ENCODE results near the gene S100A1. TPM values are rescaled to one million over a fixed set of nuclear protein-coding genes. Genes with fewer than 3 reads are reported as not detected.

The S100A1 gene
- total RNA-seq, 2 experiments from 2014 or later = not detected

- Mint-ChIP-seq H3K36me3 (ENCODE audit: low read depth) (no peaks in the 10 kb centered on the region), H3K27me3 (ENCODE audit: low read depth) (peaks cover 10% of the 10 kb centered on the region), H3K4me1 (ENCODE audit: low read depth) (peaks cover 8% of the 10 kb centered on the region), H3K4me3 (no peak overlapping the region), H3K27ac (no peak overlapping the region), H3K9me3 (no peaks in the 10 kb centered on the region)
- CTCF ChIA-PET = interaction anchor here (0.7 to 1.2 kb wide), 4 partner anchors 11 to 115 kb away, joined by 3 read pairs; no protein-coding TSS in a partner anchor
- intact Hi-C loops (cut with micrococcal nuclease) = no loop called here
- no peak for DNase-seq
Observed at GRCh38 chr1:153626477-153626903, 1.7 kb upstream of the S100A1 start.

DNA sequence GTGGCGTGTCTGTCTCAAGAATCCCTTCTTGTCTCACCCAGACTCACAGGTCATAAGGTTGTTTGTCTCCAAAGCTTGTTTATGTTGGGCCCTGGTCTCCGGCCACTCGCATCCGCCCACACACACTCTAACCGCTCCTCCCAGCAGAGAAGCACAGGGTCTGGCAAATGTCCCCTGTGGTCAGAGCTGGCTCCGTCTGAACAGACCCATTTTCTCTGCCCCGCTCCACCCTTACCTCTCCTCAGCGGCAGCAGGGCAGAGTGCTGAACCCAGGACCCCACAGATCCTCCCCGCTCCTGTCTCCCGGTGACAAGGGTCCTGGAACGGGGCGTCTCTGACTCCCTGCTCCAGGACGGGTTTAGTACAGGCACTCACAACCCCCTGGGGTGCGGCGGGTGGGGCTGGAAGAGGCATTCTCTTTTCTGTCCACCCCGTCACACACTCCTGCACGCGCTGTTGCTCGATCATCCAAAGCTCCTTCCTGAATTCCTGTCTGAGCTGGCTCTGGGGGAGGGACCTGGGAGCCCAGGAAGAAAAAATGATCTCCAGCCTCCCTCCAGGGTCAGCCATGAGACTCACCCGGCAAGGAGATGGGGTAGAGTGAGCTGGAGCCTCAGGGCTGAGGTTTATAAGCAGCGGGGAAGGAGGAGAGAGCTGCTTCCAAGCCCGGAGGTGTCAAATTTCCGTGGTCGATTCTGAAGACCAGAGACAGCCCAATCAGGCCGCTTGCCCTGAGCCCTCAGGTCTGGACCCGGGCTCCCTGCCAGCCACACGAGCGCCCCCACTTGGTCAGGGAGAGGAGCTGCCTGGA lies 1.1 kb upstream of the S100A1 start, which contains the start of gene S100A13:
Gene S100A13, minus strand, starts transcription at position 602 of the 811 bp plus-strand sequence. CDS start 1,033 bp downstream, outside the sequence.
- Mint-ChIP-seq H3K4me1 (ENCODE audit: low read depth) (peaks cover 13% of the 10 kb centered on the region), H3K36me3 (ENCODE audit: low read depth) (no peaks in the 10 kb centered on the region), H3K9me3 (no peaks in the 10 kb centered on the region), H3K27me3 (ENCODE audit: low read depth) (peaks cover 10% of the 10 kb centered on the region), H3K27ac (no peak within 1 kb of the TSS), H3K4me3 (no peak within 1 kb of the TSS)
- CTCF ChIA-PET = interaction anchor here (0.7 to 2.4 kb wide), 6 partner anchors 11 to 116 kb away, joined by 3 to 6 read pairs (median 3); no protein-coding TSS in a partner anchor
- DNase-seq = peak; percentile 32
- intact Hi-C loops (cut with micrococcal nuclease) = no loop called here

DNA sequence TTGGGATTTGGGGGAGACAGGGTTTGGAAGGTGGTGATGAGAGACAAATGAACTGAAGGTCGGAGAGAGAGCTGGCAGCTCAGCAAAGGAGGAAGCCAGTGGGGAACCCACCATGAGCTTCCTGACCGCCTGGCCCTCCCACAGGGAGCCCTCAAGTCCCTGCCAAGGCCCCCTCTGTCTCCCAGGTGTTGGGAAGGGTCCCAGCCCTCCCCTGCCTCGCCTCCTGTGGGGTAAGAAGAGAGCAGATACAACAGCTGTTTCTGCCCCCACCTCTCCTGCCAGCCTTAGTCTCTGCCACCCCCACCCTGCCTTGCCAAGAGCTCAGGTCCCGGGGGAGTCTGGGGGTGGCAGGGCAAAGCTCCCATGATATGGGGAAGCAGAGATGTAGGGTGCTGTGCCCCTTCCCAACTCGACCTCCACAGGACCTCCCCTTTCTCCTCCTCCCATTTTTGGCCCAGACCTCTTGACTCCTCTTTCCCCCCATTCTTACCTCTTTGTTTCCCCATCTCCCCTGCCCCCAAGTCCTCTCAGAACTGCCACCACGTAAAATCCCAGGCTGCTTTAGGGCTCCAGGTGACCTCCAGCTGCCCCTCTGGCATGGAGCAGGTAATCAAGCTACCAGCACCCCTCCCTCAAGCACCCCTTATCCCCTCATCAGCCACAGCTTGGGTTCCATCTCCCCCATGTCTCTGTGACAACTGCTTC lies 556 bp downstream of the S100A1 start:
- H3K27me3 Mint-ChIP-seq (ENCODE audit: low read depth) = peaks cover 10% of the 10 kb centered on the region
- no peak overlapping the region for H3K4me3 Mint-ChIP-seq
- H3K27ac Mint-ChIP-seq = no peak overlapping the region
- H3K4me1 Mint-ChIP-seq (ENCODE audit: low read depth) = peaks cover 24% of the 10 kb centered on the region
- DNase-seq = no peak
- intact Hi-C loops (cut with micrococcal nuclease) = no loop called here
- CTCF ChIA-PET = interaction anchor here (2.4 kb wide), 1 partner anchor 118 kb away, joined by 6 read pairs; no protein-coding TSS in a partner anchor
- H3K36me3 Mint-ChIP-seq (ENCODE audit: low read depth) = no peaks in the 10 kb centered on the region
- H3K9me3 Mint-ChIP-seq = no peaks in the 10 kb centered on the region

DNA sequence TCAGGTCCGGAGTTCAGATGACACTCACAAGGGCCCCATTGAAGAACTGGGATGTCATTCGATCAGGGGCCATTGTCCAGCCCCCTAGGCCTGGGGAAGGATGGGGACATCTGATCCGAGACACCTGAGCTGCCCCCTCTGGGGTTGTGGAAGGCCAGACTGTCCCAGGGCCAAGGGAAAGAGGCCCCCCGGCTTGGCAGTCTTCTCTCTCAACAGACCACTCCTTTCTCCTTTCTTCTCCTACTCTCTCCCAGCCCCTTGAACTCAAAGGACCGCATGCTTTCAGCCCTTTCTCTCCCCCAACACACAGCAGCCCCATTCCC lies 1.1 kb downstream of the S100A1 start:
- Mint-ChIP-seq H3K36me3 (ENCODE audit: low read depth) (peaks cover 4% of the 10 kb centered on the region), H3K4me3 (no peak overlapping the region), H3K27me3 (ENCODE audit: low read depth) (peaks cover 10% of the 10 kb centered on the region), H3K27ac (no peak overlapping the region), H3K9me3 (no peaks in the 10 kb centered on the region), H3K4me1 (ENCODE audit: low read depth) (peaks cover 25% of the 10 kb centered on the region)
- no peak for DNase-seq
- intact Hi-C loops (cut with micrococcal nuclease) = no loop called here
- CTCF ChIA-PET = interaction anchor here (2.4 kb wide), 1 partner anchor 118 kb away, joined by 6 read pairs; no protein-coding TSS in a partner anchor

DNA sequence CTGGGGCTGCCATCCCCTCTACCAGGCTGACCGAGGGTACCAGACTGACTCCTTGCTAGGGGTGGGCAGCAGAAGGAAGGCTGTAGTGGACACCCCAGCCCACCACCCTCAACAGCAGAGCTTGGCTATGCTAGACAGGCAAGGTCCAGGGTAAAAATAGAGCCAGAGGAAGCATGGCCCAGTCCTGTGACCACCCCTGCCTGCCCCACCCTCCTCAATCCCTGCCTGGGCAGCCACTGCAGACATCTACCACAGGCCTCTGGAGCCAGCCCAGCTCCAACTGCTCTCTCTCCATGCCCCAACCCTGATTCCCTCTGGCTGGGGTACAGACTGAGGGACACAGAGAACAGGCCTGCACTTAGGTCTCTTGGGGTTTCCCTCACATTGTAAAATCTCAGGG lies 1.7 kb downstream of the S100A1 start:
- no peak for DNase-seq
- Mint-ChIP-seq H3K9me3 (no peaks in the 10 kb centered on the region), H3K4me1 (ENCODE audit: low read depth) (peaks cover 27% of the 10 kb centered on the region), H3K27me3 (ENCODE audit: low read depth) (peaks cover 10% of the 10 kb centered on the region), H3K36me3 (ENCODE audit: low read depth) (peaks cover 9% of the 10 kb centered on the region), H3K27ac (no peak overlapping the region), H3K4me3 (no peak overlapping the region)
- intact Hi-C loops (cut with micrococcal nuclease) = no loop called here
- CTCF ChIA-PET = interaction anchor here (0.9 kb wide), 1 partner anchor 97 kb away, joined by 3 read pairs; no protein-coding TSS in a partner anchor

DNA sequence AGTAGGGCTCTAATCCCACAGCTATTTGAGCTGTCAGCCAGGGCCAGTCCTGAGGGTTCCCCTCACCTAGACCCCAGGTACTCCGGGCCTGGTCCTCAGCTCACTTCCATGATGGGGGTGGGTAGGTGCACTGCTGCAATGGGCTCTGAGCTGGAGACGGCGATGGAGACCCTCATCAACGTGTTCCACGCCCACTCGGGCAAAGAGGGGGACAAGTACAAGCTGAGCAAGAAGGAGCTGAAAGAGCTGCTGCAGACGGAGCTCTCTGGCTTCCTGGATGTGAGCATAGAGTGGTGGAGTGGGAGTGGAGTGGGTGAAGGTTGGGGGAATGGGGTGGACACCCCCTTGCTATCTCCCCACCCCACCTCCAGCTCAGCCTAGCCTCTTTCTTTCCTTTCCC lies 2.1 kb downstream of the S100A1 start:
- CTCF ChIA-PET = interaction anchor here (0.9 kb wide), 1 partner anchor 97 kb away, joined by 3 read pairs; no protein-coding TSS in a partner anchor
- H3K27ac Mint-ChIP-seq = no peak overlapping the region

DNA sequence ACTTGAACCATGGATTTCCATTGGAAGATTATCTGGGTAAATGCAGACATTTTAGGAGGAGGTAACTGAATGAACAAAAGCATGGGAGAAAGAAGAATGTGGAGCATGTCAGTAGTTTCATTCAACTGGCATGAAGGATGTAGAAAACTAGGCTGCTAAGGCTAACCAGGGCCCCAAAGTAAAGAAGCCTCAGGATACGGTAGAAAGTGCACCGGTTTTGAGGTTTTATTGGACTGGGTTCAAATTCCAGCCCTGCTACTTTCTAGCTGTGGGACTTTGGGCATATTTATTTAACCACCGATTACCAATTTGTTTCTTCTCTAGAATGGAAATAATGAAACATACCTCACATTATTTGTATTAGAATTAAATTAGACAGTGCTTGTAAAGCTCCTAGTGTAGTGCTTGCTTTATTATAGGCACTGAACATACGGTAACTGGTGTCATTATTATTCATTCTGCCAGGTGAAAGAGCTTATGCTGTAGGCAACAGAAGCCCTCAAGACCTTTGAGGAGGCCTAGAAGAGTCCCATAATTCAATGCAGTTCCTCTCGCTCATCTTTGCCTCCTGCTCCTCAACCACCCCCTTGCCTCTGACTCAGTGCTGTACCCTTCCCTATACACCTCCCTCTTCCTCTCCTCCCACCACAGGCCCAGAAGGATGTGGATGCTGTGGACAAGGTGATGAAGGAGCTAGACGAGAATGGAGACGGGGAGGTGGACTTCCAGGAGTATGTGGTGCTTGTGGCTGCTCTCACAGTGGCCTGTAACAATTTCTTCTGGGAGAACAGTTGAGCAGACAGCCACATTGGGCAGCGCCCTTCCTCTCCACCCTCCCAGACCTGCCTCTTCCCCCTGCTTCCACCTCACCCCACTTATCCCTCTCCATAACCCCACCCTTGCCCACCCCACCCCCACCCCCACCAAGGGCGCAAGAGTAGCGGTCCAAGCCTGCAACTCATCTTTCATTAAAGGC lies 3.1 kb downstream of the S100A1 start:
- DNase-seq = no peak
- CTCF ChIA-PET = interaction anchor here (0.5 to 1.5 kb wide), 3 partner anchors 14 to 1704 kb away, joined by 3 read pairs; no protein-coding TSS in a partner anchor
- intact Hi-C loops (cut with micrococcal nuclease) = no loop called here
- peaks cover 34% of the 10 kb centered on the region for H3K4me1 Mint-ChIP-seq (ENCODE audit: low read depth)
- peak overlapping the region; percentile 24 for H3K27ac Mint-ChIP-seq
- peaks cover 5% of the 10 kb centered on the region for H3K27me3 Mint-ChIP-seq (ENCODE audit: low read depth)
- H3K4me3 Mint-ChIP-seq = no peak overlapping the region
- H3K9me3 Mint-ChIP-seq = no peaks in the 10 kb centered on the region
- peaks cover 18% of the 10 kb centered on the region for H3K36me3 Mint-ChIP-seq (ENCODE audit: low read depth)

More for the DNA sequence above, 2.1 kb downstream of the S100A1 start:
- Mint-ChIP-seq H3K4me3 (no peak overlapping the region), H3K36me3 (ENCODE audit: low read depth) (peaks cover 10% of the 10 kb centered on the region), H3K27me3 (ENCODE audit: low read depth) (peaks cover 10% of the 10 kb centered on the region), H3K9me3 (no peaks in the 10 kb centered on the region), H3K4me1 (ENCODE audit: low read depth) (peaks cover 28% of the 10 kb centered on the region)
- no peak for DNase-seq
- intact Hi-C loops (cut with micrococcal nuclease) = no loop called here

DNA sequence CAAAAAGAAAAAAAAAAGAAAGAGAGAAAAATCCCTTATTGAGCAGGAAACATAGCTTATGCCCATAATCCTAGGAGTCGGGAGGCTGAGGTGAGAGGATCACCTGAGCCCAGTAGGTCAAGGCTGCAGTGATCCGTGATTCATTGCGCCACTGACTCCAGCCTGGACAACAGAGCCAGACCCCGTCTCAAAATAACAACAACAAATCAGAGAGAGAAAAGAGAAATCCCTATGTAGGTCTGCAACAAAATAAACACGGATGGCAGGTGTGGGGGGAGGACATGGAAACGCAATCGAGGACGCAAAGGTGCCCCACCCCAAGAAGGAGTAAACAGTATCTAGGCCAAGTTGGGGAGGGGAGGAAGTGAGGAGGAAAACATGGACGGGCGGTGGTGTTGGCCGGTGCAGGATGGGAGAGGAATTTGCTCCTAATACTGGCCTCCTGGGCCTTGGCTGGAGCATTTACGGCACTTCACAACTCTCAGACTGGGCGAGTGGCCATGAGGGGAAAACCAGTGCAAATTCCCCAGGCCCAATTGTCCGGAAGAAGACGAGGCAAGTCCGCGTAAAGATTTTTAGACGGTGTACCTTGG lies 5.0 kb downstream of the S100A1 start:
- no peaks in the 10 kb centered on the region for H3K9me3 Mint-ChIP-seq

DNA sequence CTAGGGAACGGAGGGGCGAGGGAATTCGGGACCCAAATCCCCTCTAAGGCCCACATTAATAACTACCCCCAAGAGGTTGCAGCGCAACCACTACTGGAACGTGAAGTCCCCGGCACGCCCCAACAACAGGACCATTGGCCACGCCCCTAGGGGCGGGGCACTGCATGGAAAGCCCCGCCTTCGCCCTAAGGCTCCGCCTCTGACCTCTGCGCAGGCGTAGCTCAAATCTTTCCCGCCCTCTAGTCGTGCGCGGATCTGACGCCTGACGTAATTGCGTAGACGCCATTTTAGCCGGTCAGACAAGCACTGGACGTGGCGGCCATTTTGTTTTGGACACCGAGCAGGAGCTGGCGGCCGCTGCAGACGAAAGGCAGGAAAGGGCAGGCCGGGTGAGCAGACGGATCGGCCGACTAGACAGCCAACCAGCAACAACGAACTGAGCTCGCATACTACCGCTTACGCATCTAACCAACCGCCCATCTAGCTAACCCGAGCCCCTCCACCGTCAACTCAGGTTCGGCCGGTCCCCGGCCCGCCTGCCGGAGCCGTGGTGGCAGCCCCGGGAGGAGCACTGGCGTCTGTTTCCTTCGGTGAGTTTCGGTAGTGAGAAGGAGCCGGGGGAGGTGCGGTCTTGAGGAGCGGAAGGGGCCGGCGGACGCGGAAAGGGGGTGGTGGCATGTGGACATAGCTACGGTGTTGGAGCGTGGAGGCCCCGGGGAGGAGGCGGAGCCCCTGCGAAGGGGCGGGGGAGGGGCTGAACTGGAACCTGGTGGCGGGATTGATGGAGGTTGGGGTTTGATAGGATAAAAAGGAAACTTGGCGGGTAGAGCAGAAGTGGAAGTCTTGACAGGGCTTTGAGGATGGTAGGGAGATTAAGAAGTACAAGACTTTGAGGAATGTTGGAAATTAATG lies 5.8 kb downstream of the S100A1 start, which contains the start of gene CHTOP:
Gene CHTOP, plus strand, starts transcription at position 313 of the 912 bp plus-strand sequence. CDS start 2,523 bp downstream, outside the sequence.
- intact Hi-C loops (cut with micrococcal nuclease) = loop anchor here (1.0 to 2.0 kb wide), 6 partner anchors 24 to 289 kb away; partner anchors contain the start of gene SNAPIN
- DNase-seq = peak; percentile 98
- Mint-ChIP-seq H3K36me3 (ENCODE audit: low read depth) (peaks cover 37% of the 10 kb centered on the region), H3K4me3 (peak within 1 kb of the TSS; percentile 90), H3K9me3 (no peaks in the 10 kb centered on the region), H3K27ac (peak within 1 kb of the TSS; percentile 100), H3K27me3 (ENCODE audit: low read depth) (no peaks in the 10 kb centered on the region), H3K4me1 (ENCODE audit: low read depth) (peaks cover 45% of the 10 kb centered on the region)
- CTCF ChIA-PET = interaction anchor here (0.6 to 3.1 kb wide), 7 partner anchors 22 to 123 kb away, joined by 3 to 12 read pairs (median 5); partner anchors contain the start of gene S100A5

More for the DNA sequence above, 5.0 kb downstream of the S100A1 start:
- peaks cover 45% of the 10 kb centered on the region for H3K4me1 Mint-ChIP-seq (ENCODE audit: low read depth)
- CTCF ChIA-PET = interaction anchor here (1.8 to 3.1 kb wide), 3 partner anchors 61 to 123 kb away, joined by 6 to 12 read pairs (median 12); no protein-coding TSS in a partner anchor
- H3K4me3 Mint-ChIP-seq = peak overlapping the region; percentile 90
- no peaks in the 10 kb centered on the region for H3K27me3 Mint-ChIP-seq (ENCODE audit: low read depth)
- DNase-seq = no peak
- intact Hi-C loops (cut with micrococcal nuclease) = loop anchor here (1.0 kb wide), 1 partner anchor 290 kb away; no protein-coding TSS in a partner anchor
- peaks cover 35% of the 10 kb centered on the region for H3K36me3 Mint-ChIP-seq (ENCODE audit: low read depth)
- H3K27ac Mint-ChIP-seq = peak overlapping the region; percentile 100

DNA sequence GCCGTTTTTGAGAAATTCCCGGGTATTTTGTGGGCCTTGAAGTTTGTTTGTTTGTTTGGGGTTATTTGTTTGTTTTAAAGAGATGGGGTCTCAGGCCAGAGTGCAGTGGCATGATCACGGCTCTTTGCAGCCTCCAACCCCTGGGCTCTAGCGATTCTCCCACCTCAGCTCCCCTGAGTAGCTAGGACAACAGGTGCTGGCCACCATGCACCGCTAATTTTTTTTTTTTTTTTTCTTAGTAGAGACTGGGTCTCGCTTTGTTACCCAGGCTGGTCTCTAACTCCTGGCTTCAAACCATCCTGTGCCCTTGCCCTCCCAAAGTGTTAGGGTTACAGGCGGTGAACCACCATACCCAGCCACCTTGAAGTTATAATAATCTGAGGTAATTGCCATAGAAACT lies 7.6 kb downstream of the S100A1 start:
- peak overlapping the region; percentile 75 for H3K27ac Mint-ChIP-seq
- no peaks in the 10 kb centered on the region for H3K27me3 Mint-ChIP-seq (ENCODE audit: low read depth)
- no peak for DNase-seq
- peaks cover 44% of the 10 kb centered on the region for H3K36me3 Mint-ChIP-seq (ENCODE audit: low read depth)
- H3K4me3 Mint-ChIP-seq = peak overlapping the region; percentile 90
- CTCF ChIA-PET = interaction anchor here (3.1 kb wide), 1 partner anchor 103 kb away, joined by 12 read pairs; no protein-coding TSS in a partner anchor
- H3K4me1 Mint-ChIP-seq (ENCODE audit: low read depth) = peaks cover 46% of the 10 kb centered on the region
- intact Hi-C loops (cut with micrococcal nuclease) = loop anchor here (2.0 kb wide), 1 partner anchor 125 kb away; no protein-coding TSS in a partner anchor
- H3K9me3 Mint-ChIP-seq = no peaks in the 10 kb centered on the region

All from activated naive CD4-positive, alpha-beta T cell treated with anti-CD3 and anti-CD28 coated beads for 36 hours (primary cell).